ENCODE data around the gene PPP4R4. TPM values are rescaled to one million over a fixed set of nuclear protein-coding genes. Genes with fewer than 3 reads are reported as not detected.
"Not testable (repeated sequence)": the region's sequence is repeated elsewhere in the genome, so short reads cannot be mapped to it uniquely, and the experiment has no call there.

PPP4R4 gene
- polyA plus RNA-seq, 3 donors, result 0.26 to 0.38 (median 0.27) TPM

DNA sequence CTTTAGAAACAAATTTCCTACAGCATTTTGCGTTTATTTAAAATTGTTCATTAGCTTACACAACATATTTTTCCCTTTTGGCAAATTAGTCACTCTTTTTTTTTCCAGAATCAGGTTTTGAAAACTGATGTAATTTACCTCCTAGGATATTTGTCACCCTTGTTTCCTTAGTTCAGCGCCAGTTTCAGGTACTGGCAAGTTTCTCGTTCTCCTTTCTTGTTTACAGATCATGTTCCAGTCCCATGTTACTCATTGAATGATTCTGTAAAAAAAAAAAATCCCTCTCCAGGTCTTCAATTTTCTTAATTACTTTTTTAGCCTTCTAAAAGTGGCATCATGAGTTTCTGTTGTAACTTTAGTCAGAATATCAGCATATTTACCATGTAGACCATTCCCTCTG is 2.7 kb downstream of the PPP4R4 start:
- DNase-seq, result no peak

DNA sequence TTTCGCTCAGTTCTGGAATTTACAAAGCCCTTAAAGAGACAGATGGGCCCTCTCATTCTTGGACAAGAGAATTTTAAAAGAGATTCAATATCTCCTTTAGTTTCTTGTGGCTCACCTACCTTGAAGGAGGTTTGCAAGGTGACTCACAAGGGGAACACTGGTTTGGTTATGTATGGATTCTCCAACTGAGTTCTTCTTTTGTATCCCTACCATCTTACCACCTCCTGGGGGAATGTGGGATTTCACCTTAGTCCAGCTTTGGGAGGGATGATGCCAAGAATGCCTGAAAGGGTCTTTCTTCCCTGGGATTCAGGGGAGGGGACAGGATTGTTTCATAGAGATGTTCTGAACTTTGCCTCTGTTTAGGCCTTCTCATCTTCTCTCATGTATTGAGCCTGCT is 3.7 kb downstream of the PPP4R4 start:
- no peak for DNase-seq

DNA sequence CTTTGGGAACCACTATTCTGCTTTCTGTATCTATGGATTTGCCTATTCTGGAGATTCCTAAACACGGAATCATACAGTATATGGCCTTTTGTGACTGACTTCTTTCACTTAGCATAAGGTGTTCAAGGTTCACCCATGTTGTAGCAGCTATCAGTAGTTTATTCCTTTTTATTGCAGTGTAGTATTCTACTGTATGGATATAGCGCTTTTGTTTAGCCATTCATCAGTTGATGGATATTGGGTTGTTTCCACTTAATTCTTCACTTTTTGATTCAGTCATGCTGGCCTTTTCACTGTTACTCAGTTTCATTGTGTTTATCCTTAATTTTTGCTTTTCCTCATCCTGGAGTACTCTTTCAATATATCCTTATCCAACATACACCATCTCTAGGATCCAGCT is 5.1 kb downstream of the PPP4R4 start:
- no peak for DNase-seq

GRCh38 chr14:94180655-94181271 is 6.6 kb downstream of the PPP4R4 start:
- peak; percentile 30 for DNase-seq

GRCh38 chr14:94181835-94182234 is 7.7 kb downstream of the PPP4R4 start:
- DNase-seq, result no peak

GRCh38 chr14:94192536-94192935 is 18.4 kb downstream of the PPP4R4 start:
- no peak for DNase-seq

GRCh38 chr14:94193776-94194175 is 19.7 kb downstream of the PPP4R4 start:
- no peak for DNase-seq

GRCh38 chr14:94196057-94196456 is 21.9 kb downstream of the PPP4R4 start:
- DNase-seq, result no peak

DNA sequence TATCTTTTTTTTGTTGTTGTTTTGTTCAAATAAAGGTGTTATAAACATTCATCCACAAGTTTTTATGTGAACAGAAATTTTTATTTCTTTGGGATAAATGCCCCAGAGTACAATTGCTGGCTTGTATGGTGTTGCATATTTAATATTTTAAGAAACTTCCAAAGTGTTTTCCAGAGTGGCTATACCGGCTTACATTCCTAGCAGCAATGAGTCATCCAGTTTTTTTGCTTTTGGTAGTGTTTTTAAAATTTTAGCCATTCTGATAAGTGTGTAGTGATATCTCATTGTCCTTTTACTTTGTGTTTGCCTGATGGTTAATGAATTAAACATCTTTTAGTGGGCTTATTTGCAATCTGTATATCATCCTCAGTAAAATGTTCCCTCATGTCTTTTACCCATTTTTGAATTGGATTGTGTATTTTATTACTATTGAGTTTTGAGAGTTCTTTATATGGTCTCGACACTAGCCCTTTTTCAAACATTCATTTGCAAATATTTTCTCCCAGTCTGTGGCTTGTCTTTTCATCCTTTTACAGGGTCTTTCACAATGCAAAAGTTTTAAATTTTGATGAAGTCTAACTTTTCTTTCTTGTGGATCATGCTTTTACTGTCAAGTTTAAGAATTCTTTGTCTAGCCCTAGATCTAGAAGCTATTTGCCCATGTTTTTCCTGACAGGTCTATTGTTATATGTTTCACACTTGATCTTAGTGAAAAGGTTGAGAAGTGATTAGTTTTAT is 29.5 kb downstream of the PPP4R4 start:
- no peak for DNase-seq

DNA sequence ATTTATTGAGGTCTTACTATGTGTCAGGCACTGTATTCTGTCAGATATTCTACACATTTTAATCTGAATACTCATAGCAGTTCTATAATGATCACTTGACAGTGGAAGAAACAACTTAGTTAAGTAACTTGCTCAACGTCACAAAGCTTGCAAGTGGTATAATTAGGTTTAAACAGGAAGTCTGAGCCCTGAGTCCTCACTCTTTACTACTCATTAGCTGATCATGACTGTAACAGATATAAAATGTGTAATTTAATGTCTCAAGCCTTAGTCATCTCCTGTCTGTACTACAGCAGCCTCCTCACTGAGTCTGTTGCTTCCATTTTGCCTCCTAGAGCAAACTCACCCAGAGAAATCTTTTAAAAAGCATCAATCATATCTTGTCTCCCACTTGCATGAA is 38.9 kb downstream of the PPP4R4 start:
- DNase-seq, result no peak

DNA sequence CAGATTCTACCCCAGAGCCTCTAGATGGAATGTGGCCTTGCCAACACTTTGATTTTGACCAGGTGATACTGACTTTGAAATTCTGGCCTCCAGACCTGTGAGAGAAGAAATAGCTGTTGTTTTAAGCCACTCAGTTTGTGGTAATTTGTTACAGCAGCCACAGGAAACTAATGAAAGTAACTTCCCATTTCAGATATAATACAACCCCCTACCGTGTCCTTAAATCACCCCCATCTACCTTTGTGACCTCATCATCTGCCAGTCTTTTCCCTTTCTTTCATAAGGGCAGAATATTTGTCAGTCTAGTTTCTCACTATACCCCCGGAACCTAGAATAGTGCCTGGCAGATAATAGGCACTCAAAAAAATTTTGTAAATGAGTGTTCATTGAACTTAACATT is 39.6 kb downstream of the PPP4R4 start:
- DNase-seq, result no peak

DNA sequence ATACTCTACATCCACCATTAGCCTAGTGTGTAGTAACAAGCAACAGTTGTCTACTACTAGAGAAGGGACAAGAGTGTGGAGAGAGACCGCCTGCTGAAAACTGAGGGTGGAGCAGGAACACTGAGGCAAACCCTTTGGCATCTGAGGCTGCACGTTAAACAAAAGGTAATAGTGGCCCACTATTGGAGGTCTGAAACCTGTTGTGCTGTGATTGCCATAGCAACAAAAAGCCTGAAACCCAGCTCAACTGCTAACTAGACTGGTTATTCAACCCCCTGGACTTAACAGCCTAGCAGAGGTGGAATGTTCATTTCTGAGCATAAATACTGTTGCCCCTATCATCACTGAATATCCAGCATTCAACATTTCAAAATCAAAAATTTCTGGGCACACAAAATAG is 43.0 kb downstream of the PPP4R4 start:
- DNase-seq, result peak; percentile 5

GRCh38 chr14:94218198-94218886 is 44.2 kb downstream of the PPP4R4 start:
- not testable (repeated sequence) for DNase-seq

GRCh38 chr14:94224040-94224439 is 49.9 kb downstream of the PPP4R4 start:
- no peak for DNase-seq

GRCh38 chr14:94225460-94226378 is 51.6 kb downstream of the PPP4R4 start:
- no peak for DNase-seq

DNA sequence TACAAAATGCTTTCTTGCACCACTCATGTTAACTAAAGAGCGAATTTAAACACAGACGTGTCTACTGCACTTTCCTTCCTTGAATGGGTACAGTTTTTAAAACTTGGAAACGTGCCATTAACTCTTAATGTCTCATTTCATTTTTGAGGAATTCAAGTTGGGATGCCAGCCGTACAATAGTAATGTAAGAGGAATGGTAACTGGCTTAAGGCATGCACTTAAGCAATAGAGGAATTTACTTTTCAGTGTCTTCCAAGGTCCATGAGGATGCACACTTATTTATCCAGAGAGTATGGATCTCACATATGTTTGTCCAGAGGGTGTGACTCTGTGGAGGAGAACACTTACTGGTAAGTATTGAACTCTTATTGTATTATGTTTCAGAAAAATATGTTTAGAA is 52.9 kb downstream of the PPP4R4 start:
- no peak for DNase-seq

DNA sequence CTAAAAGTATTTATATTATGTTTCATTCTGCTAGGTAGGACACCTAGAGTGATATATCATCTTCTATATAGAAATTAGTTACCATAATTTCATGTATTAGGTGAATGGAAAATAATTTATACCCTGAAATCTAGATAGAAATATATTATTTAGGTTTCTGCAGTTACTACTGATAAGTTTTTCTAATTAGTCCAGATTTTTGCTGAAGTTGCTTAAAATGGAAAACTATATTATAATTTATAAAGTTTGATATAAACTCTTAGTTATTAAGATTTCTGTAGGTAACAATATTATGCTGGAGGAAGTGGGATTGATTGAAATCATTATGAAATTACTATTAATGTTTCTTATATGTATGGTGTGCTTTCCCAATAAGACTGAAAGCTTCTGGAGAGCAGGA is 62.9 kb downstream of the PPP4R4 start:
- no peak for DNase-seq

DNA sequence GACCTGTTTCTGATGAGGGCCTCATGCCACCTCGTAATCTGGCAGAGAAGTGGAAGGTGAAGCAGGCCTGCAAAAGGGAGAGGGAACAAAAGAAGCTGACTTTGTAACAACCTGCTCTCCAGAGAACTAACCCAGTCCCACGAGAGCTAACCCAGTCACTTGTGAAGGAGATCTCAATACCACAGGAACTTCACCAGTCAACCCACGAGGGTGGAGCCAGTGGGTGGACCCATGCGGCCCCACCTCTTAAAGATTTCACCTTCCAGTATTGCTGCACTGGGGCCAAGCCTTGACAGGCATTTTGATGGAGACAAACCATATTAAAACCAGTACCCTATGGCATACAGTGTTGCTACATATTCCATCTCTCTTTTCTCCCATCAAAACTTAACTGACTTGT is 63.9 kb downstream of the PPP4R4 start:
- no peak for DNase-seq

DNA sequence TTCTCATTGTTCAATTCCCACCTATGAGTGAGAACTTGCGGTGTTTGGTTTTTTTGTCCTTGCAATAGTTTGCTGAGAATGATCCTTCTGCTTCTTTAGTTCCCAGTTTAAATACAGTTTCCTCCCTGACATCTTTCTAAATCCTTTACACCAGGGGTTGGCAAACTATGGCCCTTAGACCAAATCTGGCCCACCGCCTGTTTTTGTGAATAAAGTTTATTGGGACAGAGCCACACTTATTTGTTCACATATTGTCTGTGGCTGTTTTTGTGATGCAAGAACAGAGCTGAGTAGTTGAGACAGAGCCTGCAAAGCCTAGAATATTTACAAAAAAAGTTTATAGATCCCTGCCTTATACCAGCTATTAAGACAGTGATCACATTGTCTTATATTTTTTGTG is 65.3 kb downstream of the PPP4R4 start:
- no peak for DNase-seq

DNA sequence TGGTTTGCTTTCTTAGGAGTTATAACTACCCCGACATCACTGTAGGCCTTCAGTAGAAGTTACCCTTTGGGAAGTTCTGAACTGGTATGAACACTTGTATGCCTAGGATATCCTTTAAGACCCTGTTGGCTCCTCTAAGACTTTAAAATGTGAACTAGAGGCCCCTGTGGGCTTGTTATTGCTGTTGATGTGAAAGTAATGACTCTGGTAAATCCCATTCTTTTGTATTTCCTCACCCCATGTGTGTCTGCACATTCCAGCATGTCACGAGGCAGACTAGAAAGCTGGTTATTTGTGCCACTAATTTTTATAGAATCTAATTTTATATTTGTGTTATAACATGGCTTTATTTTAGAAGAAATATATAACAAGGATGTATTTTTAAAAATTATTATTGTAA is 70.1 kb downstream of the PPP4R4 start:
- DNase-seq, result no peak

- DNase-seq, result not testable (repeated sequence)
Measured at GRCh38 chr14:94264195-94264594, 90.1 kb downstream of the PPP4R4 start.

GRCh38 chr14:94267352-94267751 is 93.2 kb downstream of the PPP4R4 start:
- DNase-seq, result no peak
